ENCODE results near the gene ZNF30. TPM values are rescaled to one million over a fixed set of nuclear protein-coding genes. Genes with fewer than 3 reads are reported as not detected.

Gene ZNF30
- total RNA-seq, 1 experiment from 2014 or later, result 5.2 TPM

GRCh38 chr19:34974646-34975045 is 47.9 kb downstream of the ZNF30 start:
- DNase-seq (ENCODE audit: low spot score), result peak; percentile 17
- ChIA-PET CTCF (no interaction called here), POLR2A (ENCODE audit: low non-redundant PET) (no interaction called here)
- Histone ChIP-seq H3K27me3 (replicated peaks; ENCODE audit: insufficient read depth, low read depth, low read length, poor library complexity) (no peaks in the 10 kb centered on the region), H3K9me3 (ENCODE audit: low read depth, low read length, poor library complexity, severe bottlenecking) (peaks cover 3% of the 10 kb centered on the region), H3K4me3 (ENCODE audit: low read depth, low read length, poor library complexity, severe bottlenecking) (no peak overlapping the region), H3K36me3 (ENCODE audit: insufficient read depth, low read length, poor library complexity, severe bottlenecking) (no peaks in the 10 kb centered on the region), H3K4me1 (ENCODE audit: insufficient read depth, low read length, poor library complexity, severe bottlenecking) (peaks cover 10% of the 10 kb centered on the region), H3K27ac (ENCODE audit: low read depth, low read length, poor library complexity, severe bottlenecking) (no peak overlapping the region)
- no peak for TF ChIP-seq EZH2 (IDR thresholded peaks at IDR 0.05; ENCODE audit: borderline replicate concordance, low read depth, low read length, poor library complexity, severe bottlenecking)
- TF ChIP-seq, protein P1, sequence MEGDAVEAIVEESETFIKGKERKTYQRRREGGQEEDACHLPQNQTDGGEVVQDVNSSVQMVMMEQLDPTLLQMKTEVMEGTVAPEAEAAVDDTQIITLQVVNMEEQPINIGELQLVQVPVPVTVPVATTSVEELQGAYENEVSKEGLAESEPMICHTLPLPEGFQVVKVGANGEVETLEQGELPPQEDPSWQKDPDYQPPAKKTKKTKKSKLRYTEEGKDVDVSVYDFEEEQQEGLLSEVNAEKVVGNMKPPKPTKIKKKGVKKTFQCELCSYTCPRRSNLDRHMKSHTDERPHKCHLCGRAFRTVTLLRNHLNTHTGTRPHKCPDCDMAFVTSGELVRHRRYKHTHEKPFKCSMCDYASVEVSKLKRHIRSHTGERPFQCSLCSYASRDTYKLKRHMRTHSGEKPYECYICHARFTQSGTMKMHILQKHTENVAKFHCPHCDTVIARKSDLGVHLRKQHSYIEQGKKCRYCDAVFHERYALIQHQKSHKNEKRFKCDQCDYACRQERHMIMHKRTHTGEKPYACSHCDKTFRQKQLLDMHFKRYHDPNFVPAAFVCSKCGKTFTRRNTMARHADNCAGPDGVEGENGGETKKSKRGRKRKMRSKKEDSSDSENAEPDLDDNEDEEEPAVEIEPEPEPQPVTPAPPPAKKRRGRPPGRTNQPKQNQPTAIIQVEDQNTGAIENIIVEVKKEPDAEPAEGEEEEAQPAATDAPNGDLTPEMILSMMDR (conservative IDR thresholded peaks at IDR 0.05; ENCODE audit: low read depth, low read length), result no peak
- intact Hi-C loops (cut with micrococcal nuclease; ENCODE audit: unreplicated experiment), result no loop called here
- BruUV-seq (replicated peaks), result no TSS peak

GRCh38 chr19:34975056-34975455 is 48.4 kb downstream of the ZNF30 start:
- Histone ChIP-seq H3K27me3 (replicated peaks; ENCODE audit: insufficient read depth, low read depth, low read length, poor library complexity) (no peaks in the 10 kb centered on the region), H3K4me3 (ENCODE audit: low read depth, low read length, poor library complexity, severe bottlenecking) (no peak overlapping the region), H3K4me1 (ENCODE audit: insufficient read depth, low read length, poor library complexity, severe bottlenecking) (peaks cover 10% of the 10 kb centered on the region), H3K9me3 (ENCODE audit: low read depth, low read length, poor library complexity, severe bottlenecking) (peaks cover 3% of the 10 kb centered on the region), H3K27ac (ENCODE audit: low read depth, low read length, poor library complexity, severe bottlenecking) (no peak overlapping the region), H3K36me3 (ENCODE audit: insufficient read depth, low read length, poor library complexity, severe bottlenecking) (no peaks in the 10 kb centered on the region)
- TF ChIP-seq, protein P1 (conservative IDR thresholded peaks at IDR 0.05; ENCODE audit: low read depth, low read length), result no peak
- TF ChIP-seq EZH2 (IDR thresholded peaks at IDR 0.05; ENCODE audit: borderline replicate concordance, low read depth, low read length, poor library complexity, severe bottlenecking), result no peak
- ChIA-PET POLR2A (ENCODE audit: low non-redundant PET) (no interaction called here), CTCF (no interaction called here)
- DNase-seq (ENCODE audit: low spot score), result no peak
- no TSS peak for BruUV-seq (replicated peaks)
- intact Hi-C loops (cut with micrococcal nuclease; ENCODE audit: unreplicated experiment), result no loop called here

DNA sequence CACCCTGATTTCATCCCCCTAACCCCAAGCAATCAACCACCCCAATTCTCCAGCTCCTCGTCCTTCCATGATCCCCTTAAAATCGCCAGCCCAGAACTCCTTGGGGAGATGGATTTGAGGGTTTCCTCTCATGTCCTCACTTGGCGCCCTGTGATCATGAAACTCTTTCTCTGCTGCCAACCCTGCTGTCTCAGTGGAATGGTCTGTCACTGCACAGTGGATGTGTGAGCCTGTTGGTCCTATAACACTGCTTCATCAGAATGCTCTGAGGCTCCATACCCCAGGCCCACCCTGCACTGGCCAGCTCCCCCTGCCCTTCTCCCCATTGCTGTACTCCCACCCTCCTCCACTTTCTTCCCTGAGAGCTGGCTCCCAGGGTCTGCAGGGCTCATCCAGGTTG is 49.9 kb downstream of the ZNF30 start:
- CTCF ChIA-PET, result no interaction called here
- H3K36me3 ChIP-seq (ENCODE audit: insufficient read depth, low read length, poor library complexity, severe bottlenecking), result no peaks in the 10 kb centered on the region
- peaks cover 3% of the 10 kb centered on the region for H3K9me3 ChIP-seq (ENCODE audit: low read depth, low read length, poor library complexity, severe bottlenecking)
- H3K27ac ChIP-seq (ENCODE audit: low read depth, low read length, poor library complexity, severe bottlenecking), result no peak overlapping the region
- DNase-seq (ENCODE audit: low spot score), result no peak
- TF ChIP-seq EZH2 (IDR thresholded peaks at IDR 0.05; ENCODE audit: borderline replicate concordance, low read depth, low read length, poor library complexity, severe bottlenecking), result no peak
- TF ChIP-seq, protein P1 (conservative IDR thresholded peaks at IDR 0.05; ENCODE audit: low read depth, low read length), result no peak
- intact Hi-C loops (cut with micrococcal nuclease; ENCODE audit: unreplicated experiment), result no loop called here
- BruUV-seq (replicated peaks), result no TSS peak
- POLR2A ChIA-PET (ENCODE audit: low non-redundant PET), result no interaction called here
- H3K27me3 ChIP-seq (replicated peaks; ENCODE audit: insufficient read depth, low read depth, low read length, poor library complexity), result no peaks in the 10 kb centered on the region
- peaks cover 10% of the 10 kb centered on the region for H3K4me1 ChIP-seq (ENCODE audit: insufficient read depth, low read length, poor library complexity, severe bottlenecking)
- no peak overlapping the region for H3K4me3 ChIP-seq (ENCODE audit: low read depth, low read length, poor library complexity, severe bottlenecking)
